GM21619 (cell line): ENCODE measurements around the gene TRMT1.

Experiments used
- ATAC-seq: cut with Tn5 transposase; IDR thresholded peaks from one replicate; pipeline ENCODE4 v1.9.1; 2021; ENCODE audit not compliant: unreplicated experiment

Gene TRMT1

GRCh38 chr19:13127811-13128575, 11.5 kb upstream of the TRMT1 start:
- ATAC-seq = no peak

- no peak for ATAC-seq
These were observed 10.5 kb upstream of the TRMT1 start for GRCh38 chr19:13127051-13127450.

GRCh38 chr19:13122980-13123957, 6.7 kb upstream of the TRMT1 start:
- no peak for ATAC-seq

DNA sequence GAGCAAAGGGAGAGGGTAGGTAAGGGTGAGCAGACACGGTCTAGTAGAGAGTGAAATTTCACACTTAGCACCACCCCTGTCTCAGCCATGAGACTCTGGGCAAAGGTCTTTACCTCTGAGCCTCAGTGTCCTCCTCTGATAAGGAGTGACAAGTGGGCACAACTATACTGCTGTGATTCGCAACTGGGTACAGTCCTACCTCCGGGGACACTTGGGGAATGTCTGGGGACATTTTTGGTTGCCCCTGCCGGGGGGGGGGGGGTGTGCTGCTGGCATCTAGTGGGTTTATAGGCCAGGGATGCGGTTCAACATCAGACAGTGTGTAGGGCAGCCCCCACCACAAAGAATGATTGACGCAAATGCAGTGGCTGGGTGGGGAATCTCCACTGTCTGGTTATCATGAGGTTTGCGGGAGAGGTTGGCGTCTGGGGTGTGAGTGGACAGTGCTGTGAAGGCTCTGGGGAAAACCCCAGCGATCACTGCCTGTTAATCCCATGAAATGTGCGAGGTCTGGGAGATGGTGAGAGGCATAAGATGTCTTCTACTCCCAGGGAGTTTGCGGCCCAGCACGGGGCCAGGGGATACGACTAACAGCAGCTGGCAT, 5.8 kb upstream of the TRMT1 start:
- ATAC-seq = no peak

- no peak for ATAC-seq
These were observed 5.2 kb upstream of the TRMT1 start for GRCh38 chr19:13121551-13122274.

GRCh38 chr19:13120817-13121216, 4.3 kb upstream of the TRMT1 start:
- no peak for ATAC-seq

DNA sequence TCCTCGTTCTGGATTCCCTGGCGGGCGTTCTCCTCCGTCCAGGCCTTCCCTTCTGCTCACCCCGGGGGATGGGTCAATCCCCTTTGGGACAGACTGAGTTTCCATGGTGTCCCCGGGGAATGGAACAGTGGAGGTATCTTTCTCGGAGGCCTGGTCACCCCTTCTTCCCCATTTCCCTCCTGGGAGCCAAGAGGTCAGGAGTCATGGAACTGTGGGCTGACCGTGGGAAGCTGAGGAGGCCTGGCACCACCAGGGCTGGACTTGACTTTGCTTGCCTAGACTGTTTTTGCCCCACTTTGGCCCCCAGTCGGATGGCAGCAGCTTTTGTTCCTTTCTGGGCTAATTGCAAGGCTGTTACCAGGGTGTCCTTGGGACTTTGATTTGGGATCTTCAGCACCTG, 3.5 kb upstream of the TRMT1 start:
- ATAC-seq = no peak

GRCh38 chr19:13119627-13120026, 3.1 kb upstream of the TRMT1 start:
- no peak for ATAC-seq

GRCh38 chr19:13118424-13119193, 2.1 kb upstream of the TRMT1 start:
- ATAC-seq = no peak

GRCh38 chr19:13117772-13118423, 1.4 kb upstream of the TRMT1 start, which contains the start of gene NACC1:
TSS of gene NACC1 (plus strand) at chr19:13118264. CDS start at chr19:13135208, 16,944 bp downstream.
- ATAC-seq = peak; percentile 51

- ATAC-seq = peak; percentile 12
These were observed 734 bp upstream of the TRMT1 start for GRCh38 chr19:13117176-13117771.

DNA sequence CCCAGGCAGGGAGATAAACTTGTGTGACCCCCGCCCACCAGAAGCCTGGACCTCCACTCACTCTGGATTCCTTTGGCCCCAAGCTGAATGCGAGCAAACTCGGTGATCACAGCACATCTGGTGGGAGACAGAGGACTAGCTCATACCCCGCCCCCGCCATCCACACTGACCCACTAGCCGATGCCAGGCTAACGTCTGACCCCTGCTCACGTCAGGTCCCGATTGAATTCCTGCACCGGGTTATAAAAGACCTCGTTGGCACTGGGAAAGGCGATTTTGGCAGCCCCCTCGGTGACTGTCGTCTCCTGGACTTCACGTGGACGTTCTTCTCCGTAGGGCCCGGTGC, 631 bp downstream of the TRMT1 start:
- ATAC-seq = no peak

DNA sequence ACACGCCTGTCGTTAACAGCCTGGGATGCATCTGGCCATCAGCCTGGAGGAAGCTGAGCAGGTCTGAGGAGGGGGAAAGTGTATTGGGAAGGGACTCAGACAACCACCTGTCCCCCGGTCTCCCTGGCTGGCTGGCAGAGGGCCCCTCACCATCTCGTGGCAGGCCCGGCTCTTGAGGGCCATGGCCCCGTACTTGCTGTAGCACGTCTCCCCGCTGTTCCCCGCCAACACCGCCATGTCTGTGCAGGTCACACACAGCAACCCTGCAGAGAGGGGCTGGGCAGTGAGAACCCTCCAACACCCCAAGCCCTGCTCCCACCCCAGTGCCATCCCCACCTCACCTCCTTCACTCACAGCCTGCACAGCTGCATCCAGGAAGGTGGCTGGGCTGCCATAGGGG, 4.0 kb downstream of the TRMT1 start:
- ATAC-seq = no peak

GRCh38 chr19:13110099-13110610, 6.4 kb downstream of the TRMT1 start:
- ATAC-seq = no peak

GRCh38 chr19:13109361-13110098, 7.0 kb downstream of the TRMT1 start:
- no peak for ATAC-seq

DNA sequence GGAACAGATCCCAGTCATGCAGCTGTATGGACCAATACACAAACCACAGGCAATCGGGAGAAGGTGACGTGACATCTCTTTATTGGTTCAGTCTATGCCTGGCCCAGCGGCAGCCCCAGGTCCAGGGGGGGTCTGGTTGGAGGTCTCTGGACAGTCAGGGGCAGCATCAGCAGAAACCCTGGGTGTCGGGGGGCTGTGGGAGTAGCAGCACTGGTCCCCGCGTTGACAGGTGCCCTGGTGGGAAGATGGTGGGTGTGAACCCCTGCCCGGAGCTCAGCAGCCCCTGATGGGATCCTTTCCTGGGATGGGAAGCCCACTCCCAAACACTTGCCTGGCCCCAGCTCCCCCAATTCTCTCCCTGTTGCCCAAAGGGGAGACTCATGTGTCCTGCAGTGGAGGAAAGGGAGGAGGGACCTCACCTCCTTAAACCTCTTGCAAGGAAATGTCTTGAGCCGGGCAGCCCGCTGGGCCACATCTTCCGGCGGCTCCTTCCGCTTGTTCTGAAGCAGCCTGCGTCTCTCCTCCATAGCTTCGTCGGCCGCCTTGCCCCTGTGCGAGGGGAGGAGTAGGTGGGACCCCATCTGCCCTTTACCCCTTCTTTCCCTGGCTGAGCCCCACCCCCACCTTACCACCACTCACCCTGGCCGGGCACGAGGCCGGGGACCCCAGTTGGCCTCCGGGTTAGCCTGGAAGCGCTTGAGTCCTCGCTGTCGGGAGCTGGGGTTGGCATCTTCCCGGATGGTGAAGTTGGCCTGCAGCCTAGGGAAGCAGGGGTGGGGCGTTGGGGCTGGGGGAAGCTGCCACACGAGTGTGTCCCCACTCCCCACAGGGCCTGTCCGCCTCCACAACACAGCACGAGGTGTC, 11.5 kb downstream of the TRMT1 start:
- ATAC-seq = no peak

- ATAC-seq = no peak
These were observed 12.1 kb downstream of the TRMT1 start for GRCh38 chr19:13104360-13104847.
